ENCODE results near the gene PRSS50.

Gene PRSS50

GRCh38 chr3:46690798-46691197, 26.9 kb downstream of the PRSS50 start:
- no peak for FAIRE-seq

GRCh38 chr3:46685446-46685845, 32.2 kb downstream of the PRSS50 start:
- no peak for FAIRE-seq

- FAIRE-seq: no peak
Measured at GRCh38 chr3:46684891-46685290, 32.8 kb downstream of the PRSS50 start.

GRCh38 chr3:46682974-46683373, 34.7 kb downstream of the PRSS50 start:
- FAIRE-seq: no peak

- no peak for FAIRE-seq
Measured at GRCh38 chr3:46681856-46682540, 35.7 kb downstream of the PRSS50 start.

- no peak for FAIRE-seq
Measured at GRCh38 chr3:46681387-46681786, 36.3 kb downstream of the PRSS50 start.

- FAIRE-seq: no peak
Measured at GRCh38 chr3:46680298-46680826, 37.3 kb downstream of the PRSS50 start.

GRCh38 chr3:46679681-46680080, 38.0 kb downstream of the PRSS50 start:
- no peak for FAIRE-seq

GRCh38 chr3:46678280-46678679, 39.4 kb downstream of the PRSS50 start:
- no peak for FAIRE-seq

GRCh38 chr3:46677411-46677726, 40.3 kb downstream of the PRSS50 start:
- no peak for FAIRE-seq

GRCh38 chr3:46676601-46677410, 40.9 kb downstream of the PRSS50 start:
- FAIRE-seq: no peak

GRCh38 chr3:46675843-46676567, 41.7 kb downstream of the PRSS50 start:
- FAIRE-seq: no peak

GRCh38 chr3:46675426-46675825, 42.2 kb downstream of the PRSS50 start:
- FAIRE-seq: no peak

- FAIRE-seq: no peak
Measured at GRCh38 chr3:46674031-46674845, 43.4 kb downstream of the PRSS50 start.

- no peak for FAIRE-seq
Measured at GRCh38 chr3:46673151-46674030, 44.3 kb downstream of the PRSS50 start.

GRCh38 chr3:46672349-46672695, 45.3 kb downstream of the PRSS50 start:
- no peak for FAIRE-seq

- FAIRE-seq: no peak
Measured at GRCh38 chr3:46671541-46672348, 45.9 kb downstream of the PRSS50 start.

- no peak for FAIRE-seq
Measured at GRCh38 chr3:46670891-46671427, 46.7 kb downstream of the PRSS50 start.

- no peak for FAIRE-seq
Measured at GRCh38 chr3:46670000-46670890, 47.4 kb downstream of the PRSS50 start.
